Kidney (tissue), 14 donors: Measurements from ENCODE around the gene EOMES. TPM values are rescaled to one million over a fixed set of nuclear protein-coding genes. Genes with fewer than 3 reads are reported as not detected.

Experiments
- DNase-seq, 5 donors: peaks; one replicate each; pipeline ENCODE4 v3.0.0-alpha.2; 2013 to 2020
- FAIRE-seq: peaks from 2 replicates; lab custom pipeline; 2012; peaks lifted over from hg19 to GRCh38; lab: Jason Lieb, UNC
- H3K27ac ChIP-seq, 2 donors: one replicate each; pipeline ENCODE4 v1.7.0; 2013; ENCODE audit warnings: low read depth in 2 of 2, low read length in 2 of 2, inconsistent platforms in 1 of 2
- H3K27me3 ChIP-seq: one replicate; pipeline ENCODE4 v1.7.1; 2013; ENCODE audit warnings: low read length, inconsistent platforms; ENCODE audit not compliant: control insufficient read depth, insufficient read depth
- H3K36me3 ChIP-seq, 3 donors: one replicate each; pipeline versions ENCODE4 v1.7.0 to v1.7.1; 2013; ENCODE audit warnings: low read length in 3 of 3, control low read depth in 1 of 3, inconsistent platforms in 1 of 3; ENCODE audit not compliant: insufficient read depth in 3 of 3, control insufficient read depth in 2 of 3
- H3K4me1 ChIP-seq, 3 donors: one replicate each; pipeline versions ENCODE4 v1.7.0 to v1.7.1; 2013; ENCODE audit warnings: low read length in 3 of 3, inconsistent platforms in 1 of 3, low read depth in 1 of 3; ENCODE audit not compliant: control insufficient read depth in 2 of 3, insufficient read depth in 2 of 3
- H3K4me3 ChIP-seq, 3 donors: one replicate each; pipeline versions ENCODE4 v1.7.0 to v1.8.1; 2013; ENCODE audit warnings: low read length in 3 of 3, control low read depth in 1 of 3, inconsistent platforms in 1 of 3
- H3K9ac ChIP-seq, 3 donors: one replicate each; pipeline versions ENCODE4 v1.7.0 to v1.7.1; 2013; ENCODE audit warnings: low read length in 3 of 3, control low read depth in 1 of 3, inconsistent platforms in 1 of 3
- H3K9me3 ChIP-seq, 3 donors: one replicate each; pipeline versions ENCODE4 v1.7.0 to v1.7.1; 2013; ENCODE audit warnings: low read length in 3 of 3, control low read depth in 1 of 3, inconsistent platforms in 1 of 3; ENCODE audit not compliant: control insufficient read depth in 2 of 3, insufficient read depth in 1 of 3
- CTCF ChIP-seq: IDR thresholded peaks from 3 replicates; pipeline ENCODE4 v1.5.1; 2012; ENCODE audit warnings: mild to moderate bottlenecking, moderate library complexity, borderline replicate concordance; ENCODE audit not compliant: insufficient read depth; ENCODE audit errors: extremely low read depth
- intact Hi-C: fragments of 100-400 bp; cut with DNase I; formaldehyde crosslinking; loops from one replicate; pipeline ENCODE4 v1.11.1; 2022
- polyA plus RNA-seq: library from polyadenylated mRNA; stranded (reverse); fragments of 350-450 nt; fragmentation: Illumina TruSeq; extraction: RNeasy Lipid Tissue Mini Kit (QIAGEN cat#74804); gene quantifications from one replicate; pipeline ENCODE4 v1.2.3, GENCODE V29; 2014; ENCODE audit warnings: low read depth, low replicate concordance; ENCODE audit not compliant: insufficient read depth
- total RNA-seq: library from RNA; stranded (reverse); fragmentation: NEBNext Ultra II Directional; extraction: Animal tissue kit (Norgen Biotek cat#: 25700); gene quantifications from one replicate; pipeline ENCODE4 v1.2.1, GENCODE V29; 2021
- donor health status: control.
- donor health status: control.
- donor health status: control.
- donor health status: control.
- donor health status: control.
- donor health status: DM: yes; HTN: yes; CAD: no.
- donor health status: Normal renal cell carcinoma (clear cell type).

The EOMES gene
- total and polyA plus RNA-seq, 2 donors from 2014 or later: 0.22 to 1.3 TPM

GRCh38 chr3:27713078-27713423 is 9.1 kb downstream of the EOMES start:
- no peak for FAIRE-seq
- Histone ChIP-seq H3K4me1 (peaks cover 0 to 16% (median 6%) of the 10 kb centered on the region in 3 donors), H3K9me3 (no peaks in the 10 kb centered on the region), H3K4me3 (peak overlapping the region; percentile 14 to 88 (median 83)), H3K27ac (peak overlapping the region in 1 of 2 donors; percentile 32), H3K36me3 (no peaks in the 10 kb centered on the region), H3K9ac (peak overlapping the region in 2 of 3 donors; percentile 44 to 60), H3K27me3 (peaks cover 45% of the 10 kb centered on the region)
- intact Hi-C loops: loop anchor here (10.0 kb wide), 1 partner anchor 612 kb away; no protein-coding TSS in a partner anchor
- TF ChIP-seq CTCF: no peak
- DNase-seq: peak in 1 of 5 donors; percentile 65

GRCh38 chr3:27712136-27713077 is 9.7 kb downstream of the EOMES start:
- DNase-seq (peak; percentile 79 to 92 (median 88)), FAIRE-seq (no peak)
- peaks cover 40% of the 10 kb centered on the region for H3K27me3 ChIP-seq

GRCh38 chr3:27708250-27708649 is 13.9 kb downstream of the EOMES start:
- H3K27ac ChIP-seq: no peak overlapping the region
- no peak overlapping the region for H3K4me3 ChIP-seq
- DNase-seq: no peak
- H3K27me3 ChIP-seq: peaks cover 7% of the 10 kb centered on the region
- no peak overlapping the region for H3K9ac ChIP-seq
- no peaks in the 10 kb centered on the region for H3K36me3 ChIP-seq
- TF ChIP-seq CTCF: no peak
- peaks cover 0 to 5% (median 0%) of the 10 kb centered on the region in 3 donors for H3K4me1 ChIP-seq
- no peak for FAIRE-seq
- intact Hi-C loops: no loop called here
- H3K9me3 ChIP-seq: no peaks in the 10 kb centered on the region

More at GRCh38 chr3:27712136-27713077, 9.7 kb downstream of the EOMES start:
- Histone ChIP-seq H3K9me3 (no peaks in the 10 kb centered on the region), H3K4me1 (peaks cover 0 to 16% (median 6%) of the 10 kb centered on the region in 3 donors), H3K4me3 (peak overlapping the region; percentile 53 to 88 (median 83)), H3K36me3 (no peaks in the 10 kb centered on the region), H3K27ac (peak overlapping the region in 1 of 2 donors; percentile 32), H3K9ac (peak overlapping the region; percentile 20 to 60 (median 44))
- TF ChIP-seq CTCF: peak; percentile 81
- intact Hi-C loops: loop anchor here (10.0 kb wide), 1 partner anchor 612 kb away; no protein-coding TSS in a partner anchor
